ENCODE results near the gene DAB2IP.

GRCh38 chr9:121627427-121627826, 24.0 kb upstream of the DAB2IP start:
- TF ChIP-seq POLR2A (IDR thresholded peaks at IDR 0.05) (no peak), CTCF (IDR thresholded peaks at IDR 0.05) (no peak)

Data from upper lobe of left lung (tissue), 4 donors.